HepG2 (cell line): ENCODE results near the gene SMIM36. TPM values are rescaled to one million over a fixed set of nuclear protein-coding genes. Genes with fewer than 3 reads are reported as not detected.
A peak's percentile ranks its signal among the peaks of the same experiment; 100 is the strongest.

Experiments used
- ADNP ChIP-seq: sonication (generic); formaldehyde crosslinking; IDR thresholded peaks from 2 replicates; pipeline ENCODE4 v1.4.0; 2020; ENCODE audit warnings: missing genetic modification reagents
- E2F2 ChIP-seq: sonication (generic); formaldehyde crosslinking; IDR thresholded peaks from 2 replicates; pipeline ENCODE4 v1.4.0; 2020; ENCODE audit warnings: missing genetic modification reagents, borderline replicate concordance
- ELK4 ChIP-seq: sonication (generic); formaldehyde crosslinking; IDR thresholded peaks from 2 replicates; pipeline ENCODE4 v1.9.0; 2021; ENCODE audit warnings: missing genetic modification reagents, borderline replicate concordance
- HMG20A ChIP-seq: IDR thresholded peaks from 2 replicates; pipeline ENCODE4 v1.6.1; 2016; ENCODE audit warnings: borderline replicate concordance
- HNRNPH1 ChIP-seq: fragments of 200-400 bp; formaldehyde crosslinking; optimal IDR thresholded peaks from 2 replicates; pipeline ENCODE3; 2017; ENCODE audit warnings: mild to moderate bottlenecking, low read depth, low read length
- IRF9 ChIP-seq: sonication (generic); formaldehyde crosslinking; IDR thresholded peaks from 2 replicates; pipeline ENCODE4 v1.8.0; 2022; ENCODE audit warnings: missing genetic modification reagents, mild to moderate bottlenecking, borderline replicate concordance
- SMAD3 ChIP-seq: sonication (generic); formaldehyde crosslinking; IDR thresholded peaks from 2 replicates; pipeline ENCODE4 v1.4.0; 2020; ENCODE audit warnings: missing genetic modification reagents
- SRSF9 ChIP-seq: fragments of 200-400 bp; formaldehyde crosslinking; IDR thresholded peaks from 2 replicates; pipeline ENCODE4 v1.6.1; 2018; ENCODE audit warnings: borderline replicate concordance, mild to moderate bottlenecking, low read depth, low read length; ENCODE audit not compliant: insufficient read depth, poor library complexity, severe bottlenecking
- STAG1 ChIP-seq: sonication (generic); formaldehyde crosslinking; IDR thresholded peaks from 2 replicates; pipeline ENCODE4 v1.4.0; 2020; ENCODE audit warnings: missing genetic modification reagents
- TFDP2 ChIP-seq: sonication (generic); formaldehyde crosslinking; IDR thresholded peaks from 2 replicates; pipeline ENCODE4 v1.4.0; 2020; ENCODE audit warnings: missing genetic modification reagents
- THAP7 ChIP-seq: sonication (generic); formaldehyde crosslinking; IDR thresholded peaks from 2 replicates; pipeline ENCODE4 v1.8.1; 2023; ENCODE audit warnings: mild to moderate bottlenecking, missing genetic modification reagents
- ZKSCAN5 ChIP-seq: sonication (generic); formaldehyde crosslinking; IDR thresholded peaks from 2 replicates; pipeline ENCODE4 v1.5.1; 2020; ENCODE audit warnings: mild to moderate bottlenecking, missing genetic modification reagents
- ZNF160 ChIP-seq: sonication (generic); formaldehyde crosslinking; IDR thresholded peaks from 2 replicates; pipeline ENCODE4 v1.8.0; 2022; ENCODE audit warnings: mild to moderate bottlenecking, inconsistent platforms, missing genetic modification reagents
- ZNF180 ChIP-seq: sonication (generic); formaldehyde crosslinking; IDR thresholded peaks from 2 replicates; pipeline ENCODE4 v1.4.0; 2020; ENCODE audit warnings: low read depth, missing genetic modification reagents, borderline replicate concordance
- ZNF205 ChIP-seq: IDR thresholded peaks from 2 replicates; pipeline ENCODE4 v1.6.1; 2018; ENCODE audit warnings: missing biosample characterization, missing genetic modification reagents
- ZNF3 ChIP-seq: IDR thresholded peaks from 2 replicates; pipeline ENCODE4 v1.7.0; 2017; ENCODE audit warnings: inconsistent platforms
- ZNF337 ChIP-seq: sonication (generic); formaldehyde crosslinking; IDR thresholded peaks from 2 replicates; pipeline ENCODE4 v1.5.1; 2020; ENCODE audit warnings: missing genetic modification reagents, low read depth, mild to moderate bottlenecking, borderline replicate concordance
- ZNF446 ChIP-seq: sonication (generic); formaldehyde crosslinking; IDR thresholded peaks from 2 replicates; pipeline ENCODE4 v1.5.0; 2020; ENCODE audit warnings: mild to moderate bottlenecking, missing genetic modification reagents
- ZNF616 ChIP-seq: sonication (generic); formaldehyde crosslinking; IDR thresholded peaks from 2 replicates; pipeline ENCODE4 v1.5.0; 2020; ENCODE audit warnings: low read depth, mild to moderate bottlenecking, missing genetic modification reagents
- ZNF687 ChIP-seq: sonication (generic); formaldehyde crosslinking; IDR thresholded peaks from 2 replicates; pipeline ENCODE4 v1.5.1; 2020; ENCODE audit warnings: mild to moderate bottlenecking, missing genetic modification reagents, moderate library complexity
- polyA plus RNA-seq, 8 experiments: library from polyadenylated mRNA; depleted of rRNA in 3 of 8; stranded (reverse) in 7 of 8; unstranded in 1 of 8; fragments of >200 nt; fragmentation: Illumina TruSeq in 4 of 8; extraction: Trizol in 4 of 8; gene quantifications; 2 replicates each; pipeline versions ENCODE4 v1.2.1 to v1.2.3, GENCODE V29; 2011 to 2016; ENCODE audit warnings: low read depth in 4 of 8, missing spikeins in 1 of 8, mixed read lengths in 1 of 8; ENCODE audit not compliant: insufficient read depth in 1 of 8
- total RNA-seq, 5 experiments: library from RNA; depleted of rRNA; stranded (reverse); fragments of >200 nt; fragmentation: Illumina TruSeq; extraction: Trizol; gene quantifications; 2 replicates each; pipeline ENCODE4 v1.2.3, GENCODE V29; 2016; ENCODE audit warnings: low read depth in 1 of 5

SMIM36 gene
- total and polyA plus RNA-seq, 2 of the 13 experiments (the other 11 are each of a cell fraction or from before 2014, with no cell fraction given), result not detected

GRCh38 chr17:55421179-55421934 is 89.9 kb downstream of the SMIM36 start, which contains the start of gene MMD (continued):
- TF ChIP-seq ELK4 (no peak), ADNP (CRISPR knock-in tag) (no peak), THAP7 (CRISPR knock-in tag) (no peak), STAG1 (CRISPR knock-in tag) (no peak), HNRNPH1 (no peak), ZNF687 (CRISPR knock-in tag) (peak; percentile 79), ZNF3 (no peak), ZNF616 (CRISPR knock-in tag) (peak; percentile 79), E2F2 (CRISPR knock-in tag) (no peak), ZKSCAN5 (no peak), ZNF180 (no peak), ZNF160 (CRISPR knock-in tag) (no peak; the same call in 1 of the 2 replicates), SMAD3 (CRISPR knock-in tag) (no peak), ZNF205 (CRISPR knock-in tag) (no peak), ZNF337 (no peak), TFDP2 (no peak), IRF9 (CRISPR knock-in tag) (peak; percentile 92; the same call in 1 of the 2 replicates), SRSF9 (no peak), ZNF446 (CRISPR knock-in tag) (peak; percentile 77), HMG20A (no peak)
